ENCODE data around the gene ZNF771. TPM values are rescaled to one million over a fixed set of nuclear protein-coding genes. Genes with fewer than 3 reads are reported as not detected.

ZNF771 gene
- polyA plus RNA-seq, 2 of the 4 experiments (the other 2 are of a cell fraction) = 5.7 to 7.2 TPM

DNA sequence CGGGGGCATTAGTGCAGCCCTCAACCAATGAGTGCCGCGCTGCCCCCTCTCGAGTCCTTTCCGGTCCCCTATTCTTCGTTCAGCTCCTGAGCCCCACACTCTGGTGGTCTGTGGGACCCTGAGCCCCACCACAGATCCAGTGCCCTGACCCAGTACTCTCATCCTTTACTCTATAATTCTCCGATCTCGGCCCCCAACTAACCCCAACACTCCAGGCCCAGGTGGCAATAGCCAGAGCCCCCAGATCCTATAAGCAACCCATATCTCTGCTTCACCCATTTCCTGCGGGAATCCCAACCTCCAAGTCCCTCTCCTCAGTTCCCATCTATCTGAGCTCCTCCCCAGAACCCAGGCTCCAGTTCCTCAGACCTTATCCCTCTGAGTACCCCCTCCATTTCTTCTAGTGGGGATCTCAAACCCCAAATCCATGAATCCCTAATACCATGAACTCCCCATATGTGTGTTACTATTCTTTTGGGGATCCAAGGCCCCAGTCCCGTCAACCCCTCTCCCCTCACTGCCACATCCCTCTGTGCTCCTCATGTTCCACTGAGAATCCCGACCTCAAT lies 36.1 kb upstream of the ZNF771 start:
- Histone ChIP-seq H3K4me2 (peak overlapping the region; percentile 79), H3K4me3 (peak overlapping the region; percentile 41), H3K4me1 (peaks cover 20% of the 10 kb centered on the region), H3K27ac (peak overlapping the region; percentile 65 to 83), H3K9me3 (no peaks in the 10 kb centered on the region)
- 25% methylated on average over 11 of the region's 11 CpGs for WGBS (ENCODE audit: missing lambda C conversion rate)
- POLR2A ChIA-PET = interaction anchor here (0.7 to 2.0 kb wide), 10 partner anchors 13 to 306 kb away, joined by 3 to 17 read pairs (median 6); partner anchors contain the start of genes ALDOA, CD2BP2, ZNF48 and ZNF764
- TF ChIP-seq RAD21 (conservative IDR thresholded peaks at IDR 0.05 in 1 of 2, IDR thresholded peaks at IDR 0.05 in 1 of 2) (no peak), KDM1A (IDR thresholded peaks at IDR 0.05; ENCODE audit: low read depth) (no peak), POLR2A (IDR thresholded peaks at IDR 0.05; ENCODE audit: low read length) (no peak), CHD4 (IDR thresholded peaks at IDR 0.05; ENCODE audit: borderline replicate concordance) (no peak), NFE2L2 (conservative IDR thresholded peaks at IDR 0.05; ENCODE audit: low read length) (no peak), RNF2 (IDR thresholded peaks at IDR 0.05; ENCODE audit: borderline replicate concordance, low read depth) (no peak), RFX5 (IDR thresholded peaks at IDR 0.05) (no peak), HOXB5 (CRISPR knock-in tag; IDR thresholded peaks at IDR 0.05) (no peak), EP300 (IDR thresholded peaks at IDR 0.05) (no peak), BHLHE40 (IDR thresholded peaks at IDR 0.05; ENCODE audit: low read depth, low read length) (no peak), PHF8 (IDR thresholded peaks at IDR 0.05; ENCODE audit: borderline replicate concordance, low read depth) (no peak), CBX2 (IDR thresholded peaks at IDR 0.05; ENCODE audit: borderline replicate concordance, low read depth) (no peak)
- TF ChIP-seq, protein P1, sequence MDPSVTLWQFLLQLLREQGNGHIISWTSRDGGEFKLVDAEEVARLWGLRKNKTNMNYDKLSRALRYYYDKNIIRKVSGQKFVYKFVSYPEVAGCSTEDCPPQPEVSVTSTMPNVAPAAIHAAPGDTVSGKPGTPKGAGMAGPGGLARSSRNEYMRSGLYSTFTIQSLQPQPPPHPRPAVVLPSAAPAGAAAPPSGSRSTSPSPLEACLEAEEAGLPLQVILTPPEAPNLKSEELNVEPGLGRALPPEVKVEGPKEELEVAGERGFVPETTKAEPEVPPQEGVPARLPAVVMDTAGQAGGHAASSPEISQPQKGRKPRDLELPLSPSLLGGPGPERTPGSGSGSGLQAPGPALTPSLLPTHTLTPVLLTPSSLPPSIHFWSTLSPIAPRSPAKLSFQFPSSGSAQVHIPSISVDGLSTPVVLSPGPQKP (IDR thresholded peaks at IDR 0.05; ENCODE audit: low read depth, low read length) = no peak
- TF ChIP-seq, protein P2, sequence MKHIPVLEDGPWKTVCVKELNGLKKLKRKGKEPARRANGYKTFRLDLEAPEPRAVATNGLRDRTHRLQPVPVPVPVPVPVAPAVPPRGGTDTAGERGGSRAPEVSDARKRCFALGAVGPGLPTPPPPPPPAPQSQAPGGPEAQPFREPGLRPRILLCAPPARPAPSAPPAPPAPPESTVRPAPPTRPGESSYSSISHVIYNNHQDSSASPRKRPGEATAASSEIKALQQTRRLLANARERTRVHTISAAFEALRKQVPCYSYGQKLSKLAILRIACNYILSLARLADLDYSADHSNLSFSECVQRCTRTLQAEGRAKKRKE (CRISPR knock-in tag; IDR thresholded peaks at IDR 0.05; ENCODE audit: low read depth) = no peak
- TF ChIP-seq, protein P3, sequence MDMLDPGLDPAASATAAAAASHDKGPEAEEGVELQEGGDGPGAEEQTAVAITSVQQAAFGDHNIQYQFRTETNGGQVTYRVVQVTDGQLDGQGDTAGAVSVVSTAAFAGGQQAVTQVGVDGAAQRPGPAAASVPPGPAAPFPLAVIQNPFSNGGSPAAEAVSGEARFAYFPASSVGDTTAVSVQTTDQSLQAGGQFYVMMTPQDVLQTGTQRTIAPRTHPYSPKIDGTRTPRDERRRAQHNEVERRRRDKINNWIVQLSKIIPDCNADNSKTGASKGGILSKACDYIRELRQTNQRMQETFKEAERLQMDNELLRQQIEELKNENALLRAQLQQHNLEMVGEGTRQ (IDR thresholded peaks at IDR 0.05) = no peak
- ATAC-seq (no peak), DNase-seq (ENCODE audit: low read depth in 1 of 2, low spot score in 1 of 2) (no peak), FAIRE-seq (no peak)
- CTCF ChIA-PET = interaction anchor here (0.7 to 1.9 kb wide), 11 partner anchors 8 to 248 kb away, joined by 3 to 10 read pairs (median 3); partner anchors contain the start of genes CD2BP2 and ZNF48

DNA sequence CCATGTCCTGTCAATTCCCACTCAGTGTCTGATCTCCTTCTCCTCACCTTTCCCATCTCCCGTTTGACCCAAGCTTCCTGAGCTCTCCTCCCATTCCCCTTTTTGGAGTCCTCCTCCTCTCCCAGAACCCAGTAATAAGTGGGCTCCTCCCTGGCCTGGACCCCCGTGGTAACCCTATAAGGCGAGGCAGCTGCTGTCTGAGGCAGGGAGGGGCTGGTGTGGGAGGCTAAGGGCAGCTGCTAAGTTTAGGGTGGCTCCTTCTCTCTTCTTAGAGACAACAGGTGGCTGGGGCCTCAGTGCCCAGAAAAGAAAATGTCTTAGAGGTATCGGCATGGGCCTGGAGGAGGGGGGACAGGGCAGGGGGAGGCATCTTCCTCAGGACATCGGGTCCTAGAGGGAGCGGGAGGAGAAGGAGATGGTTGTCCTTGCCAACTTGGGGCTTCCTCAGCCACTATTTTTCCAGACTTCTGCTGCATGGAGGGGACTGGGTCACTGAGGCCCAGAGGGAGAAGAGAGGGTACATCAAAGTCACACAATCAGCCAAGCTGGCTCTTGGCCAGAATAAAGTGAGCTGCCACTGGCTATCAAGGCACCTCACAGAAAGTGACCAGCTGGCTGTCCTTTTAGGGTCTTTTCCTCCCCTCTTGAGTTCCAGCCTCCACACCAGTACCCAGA lies 35.2 kb upstream of the ZNF771 start:
- POLR2A ChIA-PET = interaction anchor here (1.2 to 2.0 kb wide), 3 partner anchors 14 to 286 kb away, joined by 3 to 11 read pairs (median 8); partner anchors contain the start of gene ZNF48
- DNase-seq (ENCODE audit: low read depth in 1 of 2, low spot score in 1 of 2) = no peak
- H3K4me2 ChIP-seq = no peak overlapping the region

DNA sequence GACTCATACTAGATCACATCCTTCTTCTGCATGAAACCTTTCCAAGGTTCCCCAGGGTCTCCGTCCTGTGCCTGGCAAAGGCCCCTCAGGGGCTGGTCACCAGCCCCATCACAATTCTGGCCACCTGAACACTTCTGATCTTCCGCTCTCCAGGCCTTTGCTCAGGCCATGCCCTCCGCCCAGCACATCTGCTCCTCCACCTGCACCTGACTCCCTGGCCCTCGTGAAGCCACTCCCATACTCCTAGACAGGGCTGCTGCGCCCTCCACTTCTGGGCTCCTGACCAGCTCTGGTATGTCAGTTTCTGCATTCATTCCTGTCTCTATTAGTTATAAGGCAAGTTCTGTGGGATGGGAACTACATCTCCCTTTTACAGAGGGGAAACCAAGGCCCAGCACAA lies 34.7 kb upstream of the ZNF771 start:
- WGBS (ENCODE audit: missing lambda C conversion rate) = 89% methylated on average over 5 of the region's 5 CpGs
- no peak for TF ChIP-seq FOXS1 (CRISPR knock-in tag; IDR thresholded peaks at IDR 0.05)
- TF ChIP-seq, protein P4, sequence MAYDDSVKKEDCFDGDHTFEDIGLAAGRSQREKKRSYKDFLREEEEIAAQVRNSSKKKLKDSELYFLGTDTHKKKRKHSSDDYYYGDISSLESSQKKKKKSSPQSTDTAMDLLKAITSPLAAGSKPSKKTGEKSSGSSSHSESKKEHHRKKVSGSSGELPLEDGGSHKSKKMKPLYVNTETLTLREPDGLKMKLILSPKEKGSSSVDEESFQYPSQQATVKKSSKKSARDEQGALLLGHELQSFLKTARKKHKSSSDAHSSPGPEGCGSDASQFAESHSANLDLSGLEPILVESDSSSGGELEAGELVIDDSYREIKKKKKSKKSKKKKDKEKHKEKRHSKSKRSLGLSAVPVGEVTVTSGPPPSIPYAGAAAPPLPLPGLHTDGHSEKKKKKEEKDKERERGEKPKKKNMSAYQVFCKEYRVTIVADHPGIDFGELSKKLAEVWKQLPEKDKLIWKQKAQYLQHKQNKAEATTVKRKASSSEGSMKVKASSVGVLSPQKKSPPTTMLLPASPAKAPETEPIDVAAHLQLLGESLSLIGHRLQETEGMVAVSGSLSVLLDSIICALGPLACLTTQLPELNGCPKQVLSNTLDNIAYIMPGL (CRISPR knock-in tag; IDR thresholded peaks at IDR 0.05; ENCODE audit: borderline replicate concordance) = no peak
- no peak for TF ChIP-seq KDM5A (IDR thresholded peaks at IDR 0.05)
- TF ChIP-seq ZSCAN20 (CRISPR knock-in tag; IDR thresholded peaks at IDR 0.05) = no peak
- TF ChIP-seq ZNF302 (CRISPR knock-in tag; IDR thresholded peaks at IDR 0.05) = no peak
- no peak for TF ChIP-seq HDAC2 (IDR thresholded peaks at IDR 0.05)
- TF ChIP-seq, protein P5, sequence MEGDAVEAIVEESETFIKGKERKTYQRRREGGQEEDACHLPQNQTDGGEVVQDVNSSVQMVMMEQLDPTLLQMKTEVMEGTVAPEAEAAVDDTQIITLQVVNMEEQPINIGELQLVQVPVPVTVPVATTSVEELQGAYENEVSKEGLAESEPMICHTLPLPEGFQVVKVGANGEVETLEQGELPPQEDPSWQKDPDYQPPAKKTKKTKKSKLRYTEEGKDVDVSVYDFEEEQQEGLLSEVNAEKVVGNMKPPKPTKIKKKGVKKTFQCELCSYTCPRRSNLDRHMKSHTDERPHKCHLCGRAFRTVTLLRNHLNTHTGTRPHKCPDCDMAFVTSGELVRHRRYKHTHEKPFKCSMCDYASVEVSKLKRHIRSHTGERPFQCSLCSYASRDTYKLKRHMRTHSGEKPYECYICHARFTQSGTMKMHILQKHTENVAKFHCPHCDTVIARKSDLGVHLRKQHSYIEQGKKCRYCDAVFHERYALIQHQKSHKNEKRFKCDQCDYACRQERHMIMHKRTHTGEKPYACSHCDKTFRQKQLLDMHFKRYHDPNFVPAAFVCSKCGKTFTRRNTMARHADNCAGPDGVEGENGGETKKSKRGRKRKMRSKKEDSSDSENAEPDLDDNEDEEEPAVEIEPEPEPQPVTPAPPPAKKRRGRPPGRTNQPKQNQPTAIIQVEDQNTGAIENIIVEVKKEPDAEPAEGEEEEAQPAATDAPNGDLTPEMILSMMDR (IDR thresholded peaks at IDR 0.05) = no peak
- TF ChIP-seq, protein P6, sequence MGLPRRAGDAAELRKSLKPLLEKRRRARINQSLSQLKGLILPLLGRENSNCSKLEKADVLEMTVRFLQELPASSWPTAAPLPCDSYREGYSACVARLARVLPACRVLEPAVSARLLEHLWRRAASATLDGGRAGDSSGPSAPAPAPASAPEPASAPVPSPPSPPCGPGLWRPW (IDR thresholded peaks at IDR 0.05) = no peak
- TF ChIP-seq SREBF2 (IDR thresholded peaks at IDR 0.05) = no peak
- Histone ChIP-seq H3K4me3 (no peak overlapping the region), H3K4me1 (peaks cover 22% of the 10 kb centered on the region), H3K27ac (no peak overlapping the region; a peak in 1 of 6 replicates), H3K9me3 (no peaks in the 10 kb centered on the region), H3K4me2 (no peak overlapping the region)
- POLR2A ChIA-PET = no interaction called here
- FAIRE-seq (no peak), DNase-seq (ENCODE audit: low read depth in 1 of 2, low spot score in 1 of 2) (no peak), ATAC-seq (no peak)
- CTCF ChIA-PET = interaction anchor here (1.3 to 1.5 kb wide), 3 partner anchors 14 to 37 kb away, joined by 3 to 4 read pairs (median 3); no protein-coding TSS in a partner anchor

More for the DNA sequence above, 35.2 kb upstream of the ZNF771 start:
- H3K9me3 ChIP-seq = no peaks in the 10 kb centered on the region
- no peak for FAIRE-seq
- TF ChIP-seq, protein P6 (IDR thresholded peaks at IDR 0.05) = no peak
- no peak for TF ChIP-seq NPAS2 (CRISPR knock-in tag; IDR thresholded peaks at IDR 0.05; ENCODE audit: borderline replicate concordance)
- H3K4me3 ChIP-seq = no peak overlapping the region
- WGBS (ENCODE audit: missing lambda C conversion rate) = 65% methylated on average over 6 of the region's 6 CpGs
- peak overlapping the region in 1 of 2 experiments; percentile 65; a peak in 2 of 6 replicates for H3K27ac ChIP-seq
- H3K4me1 ChIP-seq = peaks cover 24% of the 10 kb centered on the region
- CTCF ChIA-PET = interaction anchor here (1.0 to 1.9 kb wide), 9 partner anchors 14 to 39 kb away, joined by 3 to 10 read pairs (median 4); partner anchors contain the start of gene ZNF48
- ATAC-seq = no peak
